Activated naive CD8-positive, alpha-beta T cell treated with anti-CD3 and anti-CD28 coated beads, Interleukin-2, amount 10 ng/mL, durations not matched to agents 7 days and 5 days (primary cell): ENCODE measurements around the gene KRTAP10-2. TPM values are rescaled to one million over a fixed set of nuclear protein-coding genes. Genes with fewer than 3 reads are reported as not detected.

Experiments
- ATAC-seq: fragments of 150-1000 bp; cut with Tn5 transposase; one replicate; pipeline ENCODE4 v1.10.0; 2021; ENCODE audit warnings: low read depth, moderate library complexity
- POLR2A ChIA-PET: fragments of 350-600 bp; sonication (Branson Sonifier 250); formaldehyde crosslinking; loops from one replicate; lab custom pipeline; 2021; ENCODE audit warnings: antibody characterized with exemption; lab: Charles Lee
- DNase-seq: peaks from one replicate; pipeline ENCODE4 v3.0.0; 2021
- H3K27ac Mint-ChIP-seq: one replicate; pipeline ENCODE4 v1.8.0; 2022; ENCODE audit warnings: mild to moderate bottlenecking, mixed read lengths
- H3K27me3 Mint-ChIP-seq: one replicate; pipeline ENCODE4 v1.8.0; 2022; ENCODE audit warnings: mild to moderate bottlenecking, moderate library complexity, mixed read lengths
- H3K36me3 Mint-ChIP-seq: one replicate; pipeline ENCODE4 v1.8.0; 2021; ENCODE audit warnings: mild to moderate bottlenecking, mixed read lengths
- H3K4me1 Mint-ChIP-seq: one replicate; pipeline ENCODE4 v1.8.0; 2021; ENCODE audit warnings: mixed read lengths
- H3K4me3 Mint-ChIP-seq: one replicate; pipeline ENCODE4 v1.8.0; 2022; ENCODE audit warnings: mild to moderate bottlenecking, moderate library complexity, mixed read lengths
- H3K9me3 Mint-ChIP-seq: one replicate; pipeline ENCODE4 v1.8.0; 2021; ENCODE audit warnings: mixed read lengths
- total RNA-seq, 2 experiments: library from RNA; stranded (reverse); gene quantifications; one replicate each; pipeline ENCODE4 v1.2.3, GENCODE V29; 2021

KRTAP10-2 gene
- total RNA-seq, 2 experiments from 2014 or later, result not detected

GRCh38 chr21:44502171-44502958 lies 48.9 kb downstream of the KRTAP10-2 start:
- DNase-seq (no peak), ATAC-seq (no peak)
- no peak overlapping the region for H3K27ac Mint-ChIP-seq
- H3K9me3 Mint-ChIP-seq, result no peaks in the 10 kb centered on the region
- POLR2A ChIA-PET, result interaction anchor here (0.6 kb wide), 1 partner anchor 296 kb away, joined by 3 read pairs; no protein-coding TSS in a partner anchor
- no peaks in the 10 kb centered on the region for H3K36me3 Mint-ChIP-seq
- peaks cover 6% of the 10 kb centered on the region for H3K27me3 Mint-ChIP-seq
- H3K4me1 Mint-ChIP-seq, result peaks cover 10% of the 10 kb centered on the region
- no peak overlapping the region for H3K4me3 Mint-ChIP-seq

Other genes with a start within 250 kb of the KRTAP10-2 start
- 10 to 100 TPM; 23.7 TPM for gene CFAP410, start 212.1 kb downstream of the KRTAP10-2 start, total RNA-seq
- gene TRPM2, start 197.9 kb downstream of the KRTAP10-2 start, total RNA-seq, result 10 to 100 TPM; 29.6 to 31.1 TPM
- 1 to 10 TPM; 3.0 to 3.5 TPM for gene LRRC3, start 96.0 kb downstream of the KRTAP10-2 start, total RNA-seq
- not detected for gene KRTAP10-1, start 11.3 kb downstream of the KRTAP10-2 start, total RNA-seq
- gene KRTAP10-3, start 7.3 kb upstream of the KRTAP10-2 start, total RNA-seq, result not detected
- gene KRTAP10-4, start 22.2 kb upstream of the KRTAP10-2 start, total RNA-seq, result not detected
- not detected for gene KRTAP10-5, start 29.1 kb upstream of the KRTAP10-2 start, total RNA-seq
- gene KRTAP10-6, start 41.0 kb upstream of the KRTAP10-2 start, total RNA-seq, result not detected
- gene KRTAP10-7, start 49.1 kb upstream of the KRTAP10-2 start, total RNA-seq, result not detected
- not detected for gene KRTAP10-8, start 60.6 kb upstream of the KRTAP10-2 start, total RNA-seq
- gene KRTAP10-9, start 75.6 kb upstream of the KRTAP10-2 start, total RNA-seq, result not detected
- gene KRTAP10-10, start 85.9 kb upstream of the KRTAP10-2 start, total RNA-seq, result not detected
- not detected for gene KRTAP10-11, start 94.9 kb upstream of the KRTAP10-2 start, total RNA-seq
- not detected for gene KRTAP12-4, start 103.2 kb upstream of the KRTAP10-2 start, total RNA-seq
- not detected for gene KRTAP12-3, start 106.4 kb upstream of the KRTAP10-2 start, total RNA-seq
- gene KRTAP12-2, start 115.4 kb upstream of the KRTAP10-2 start, total RNA-seq, result not detected
- gene KRTAP12-1, start 130.7 kb upstream of the KRTAP10-2 start, total RNA-seq, result not detected
- not detected for gene KRTAP10-12, start 145.7 kb upstream of the KRTAP10-2 start, total RNA-seq
- gene TSPEAR, start 160.1 kb upstream of the KRTAP10-2 start, total RNA-seq, result not detected